Karpas-422 (cell line): ENCODE data around the gene PAPPA. TPM values are rescaled to one million over a fixed set of nuclear protein-coding genes. Genes with fewer than 3 reads are reported as not detected.

Experiments
- DNase-seq: peaks from one replicate; pipeline ENCODE4 v3.0.0-alpha.2; 2015
- H2AFZ ChIP-seq: fragments of 200-600 bp; sonication (generic); 2 replicates; pipeline ENCODE4 v1.6.1; 2014; ENCODE audit warnings: antibody characterized with exemption, low read length, mixed read lengths
- H3K27ac ChIP-seq: fragments of 200-600 bp; sonication (generic); 2 replicates; pipeline ENCODE4 v1.5.1; 2014; ENCODE audit warnings: mild to moderate bottlenecking, low read length, moderate library complexity
- H3K27me3 ChIP-seq: fragments of 200-600 bp; sonication (generic); 2 replicates; pipeline ENCODE4 v1.6.1; 2014; ENCODE audit warnings: low read length, mixed read lengths
- H3K36me3 ChIP-seq: fragments of 200-600 bp; sonication (generic); 2 replicates; pipeline ENCODE4 v1.6.1; 2014; ENCODE audit warnings: low read length, mixed read lengths; ENCODE audit not compliant: insufficient read depth
- H3K4me1 ChIP-seq: fragments of 200-600 bp; sonication (generic); 2 replicates; pipeline ENCODE4 v1.6.1; 2014; ENCODE audit warnings: mild to moderate bottlenecking, low read length, mixed read lengths
- H3K4me2 ChIP-seq: fragments of 200-600 bp; sonication (generic); 2 replicates; pipeline ENCODE4 v1.6.1; 2014; ENCODE audit warnings: low read length, low read depth, mild to moderate bottlenecking; ENCODE audit not compliant: poor library complexity, severe bottlenecking
- H3K4me3 ChIP-seq: fragments of 200-600 bp; sonication (generic); 2 replicates; pipeline ENCODE4 v1.5.1; 2014; ENCODE audit warnings: mild to moderate bottlenecking, antibody characterized with exemption, low read length, mixed read lengths
- H3K79me2 ChIP-seq: fragments of 200-600 bp; sonication (generic); 2 replicates; pipeline ENCODE4 v1.6.1; 2014; ENCODE audit warnings: mild to moderate bottlenecking, low read length, mixed read lengths
- H3K9ac ChIP-seq: fragments of 200-600 bp; sonication (generic); 2 replicates; pipeline ENCODE4 v1.6.0; 2014; ENCODE audit warnings: low read length
- H3K9me2 ChIP-seq: fragments of 200-600 bp; sonication (generic), shearing (Covaris generic); replicated peaks from 2 replicates; pipeline ENCODE4 v1.6.0; 2014; ENCODE audit warnings: mild to moderate bottlenecking, low read length, moderate library complexity; ENCODE audit not compliant: insufficient read depth
- H3K9me3 ChIP-seq: fragments of 300-700, 200-600 bp; sonication (generic); 2 replicates; pipeline ENCODE4 v1.6.1; 2014; ENCODE audit warnings: low read length, mixed read lengths
- H4K20me1 ChIP-seq: fragments of 200-600 bp; sonication (generic); 2 replicates; pipeline ENCODE4 v1.6.1; 2014; ENCODE audit warnings: mild to moderate bottlenecking, antibody characterized with exemption, low read length, low read depth; ENCODE audit not compliant: insufficient read depth
- total RNA-seq: library from RNA; depleted of rRNA; stranded (reverse); fragments of >200 nt; shearing (Covaris generic); gene quantifications from 2 replicates; pipeline ENCODE4 v1.2.3, GENCODE V29; 2014; ENCODE audit warnings: low replicate concordance

The PAPPA gene
- total RNA-seq, 1 experiment from 2014 or later = 0.30 TPM

GRCh38 chr9:116165912-116166311 is 12.3 kb downstream of the PAPPA start:
- H3K9me2 ChIP-seq = no peaks in the 10 kb centered on the region
- no peaks in the 10 kb centered on the region for H3K79me2 ChIP-seq
- H3K4me1 ChIP-seq = no peaks in the 10 kb centered on the region
- no peak overlapping the region for H3K4me2 ChIP-seq
- DNase-seq = no peak
- H3K4me3 ChIP-seq = no peak overlapping the region
- no peak overlapping the region for H3K9ac ChIP-seq
- H3K9me3 ChIP-seq = no peaks in the 10 kb centered on the region
- H4K20me1 ChIP-seq = no peaks in the 10 kb centered on the region
- no peak overlapping the region for H3K27ac ChIP-seq
- H2AFZ ChIP-seq = no peak overlapping the region
- H3K36me3 ChIP-seq = no peaks in the 10 kb centered on the region
- H3K27me3 ChIP-seq = no peaks in the 10 kb centered on the region

GRCh38 chr9:116166713-116167112 is 13.1 kb downstream of the PAPPA start:
- H3K27me3 ChIP-seq = no peaks in the 10 kb centered on the region
- no peaks in the 10 kb centered on the region for H3K9me3 ChIP-seq

GRCh38 chr9:116168231-116168630 is 14.6 kb downstream of the PAPPA start:
- Histone ChIP-seq H3K27ac (no peak overlapping the region), H4K20me1 (no peaks in the 10 kb centered on the region), H2AFZ (no peak overlapping the region), H3K4me1 (no peaks in the 10 kb centered on the region), H3K9ac (no peak overlapping the region), H3K4me3 (no peak overlapping the region), H3K4me2 (no peak overlapping the region), H3K36me3 (no peaks in the 10 kb centered on the region), H3K9me3 (no peaks in the 10 kb centered on the region), H3K79me2 (no peaks in the 10 kb centered on the region), H3K27me3 (no peaks in the 10 kb centered on the region), H3K9me2 (no peaks in the 10 kb centered on the region)
- no peak for DNase-seq

More at GRCh38 chr9:116166713-116167112, 13.1 kb downstream of the PAPPA start:
- H2AFZ ChIP-seq = no peak overlapping the region
- H3K9ac ChIP-seq = no peak overlapping the region
- no peak overlapping the region for H3K4me3 ChIP-seq
- DNase-seq = no peak
- H3K79me2 ChIP-seq = no peaks in the 10 kb centered on the region
- H3K9me2 ChIP-seq = no peaks in the 10 kb centered on the region
- no peaks in the 10 kb centered on the region for H3K36me3 ChIP-seq
- no peak overlapping the region for H3K4me2 ChIP-seq
- no peak overlapping the region for H3K27ac ChIP-seq
- H4K20me1 ChIP-seq = no peaks in the 10 kb centered on the region
- H3K4me1 ChIP-seq = no peaks in the 10 kb centered on the region

GRCh38 chr9:116172216-116172615 is 18.6 kb downstream of the PAPPA start:
- H3K27ac ChIP-seq = no peak overlapping the region
- H3K79me2 ChIP-seq = no peaks in the 10 kb centered on the region
- no peak for DNase-seq
- no peak overlapping the region for H3K4me2 ChIP-seq
- no peak overlapping the region for H3K4me3 ChIP-seq
- no peak overlapping the region for H2AFZ ChIP-seq
- H3K9ac ChIP-seq = no peak overlapping the region
- H3K9me2 ChIP-seq = no peaks in the 10 kb centered on the region
- H4K20me1 ChIP-seq = no peaks in the 10 kb centered on the region
- H3K27me3 ChIP-seq = no peaks in the 10 kb centered on the region
- H3K4me1 ChIP-seq = no peaks in the 10 kb centered on the region
- no peaks in the 10 kb centered on the region for H3K9me3 ChIP-seq
- H3K36me3 ChIP-seq = no peaks in the 10 kb centered on the region

GRCh38 chr9:116174347-116174746 is 20.8 kb downstream of the PAPPA start:
- no peak overlapping the region for H2AFZ ChIP-seq
- H3K36me3 ChIP-seq = no peaks in the 10 kb centered on the region
- H3K4me2 ChIP-seq = no peak overlapping the region
- H3K4me1 ChIP-seq = no peaks in the 10 kb centered on the region
- no peak overlapping the region for H3K4me3 ChIP-seq
- H3K27me3 ChIP-seq = no peaks in the 10 kb centered on the region
- no peaks in the 10 kb centered on the region for H3K9me2 ChIP-seq
- H3K79me2 ChIP-seq = no peaks in the 10 kb centered on the region
- no peak overlapping the region for H3K27ac ChIP-seq
- H4K20me1 ChIP-seq = no peaks in the 10 kb centered on the region
- DNase-seq = no peak
- H3K9me3 ChIP-seq = no peaks in the 10 kb centered on the region
- no peak overlapping the region for H3K9ac ChIP-seq

- Histone ChIP-seq H3K4me2 (no peak overlapping the region), H3K36me3 (no peaks in the 10 kb centered on the region), H3K9me3 (no peaks in the 10 kb centered on the region), H3K9ac (no peak overlapping the region), H2AFZ (no peak overlapping the region), H3K27me3 (no peaks in the 10 kb centered on the region), H3K9me2 (no peaks in the 10 kb centered on the region), H3K4me1 (no peaks in the 10 kb centered on the region), H3K79me2 (no peaks in the 10 kb centered on the region), H3K4me3 (no peak overlapping the region), H3K27ac (no peak overlapping the region), H4K20me1 (no peaks in the 10 kb centered on the region)
- no peak for DNase-seq
These were observed 22.0 kb downstream of the PAPPA start for GRCh38 chr9:116175614-116176013.

- H3K36me3 ChIP-seq = no peaks in the 10 kb centered on the region
- no peaks in the 10 kb centered on the region for H3K79me2 ChIP-seq
- H3K9me3 ChIP-seq = no peaks in the 10 kb centered on the region
- H4K20me1 ChIP-seq = no peaks in the 10 kb centered on the region
- H3K27me3 ChIP-seq = no peaks in the 10 kb centered on the region
- no peaks in the 10 kb centered on the region for H3K9me2 ChIP-seq
- no peak overlapping the region for H3K4me3 ChIP-seq
- no peak overlapping the region for H3K4me2 ChIP-seq
- no peak overlapping the region for H3K9ac ChIP-seq
- no peak overlapping the region for H3K27ac ChIP-seq
- no peak for DNase-seq
- peaks cover 9% of the 10 kb centered on the region for H3K4me1 ChIP-seq
- H2AFZ ChIP-seq = no peak overlapping the region
These were observed 25.1 kb downstream of the PAPPA start for GRCh38 chr9:116178481-116179211.

- Histone ChIP-seq H3K4me1 (peaks cover 9% of the 10 kb centered on the region), H3K9ac (no peak overlapping the region), H3K9me3 (no peaks in the 10 kb centered on the region), H4K20me1 (no peaks in the 10 kb centered on the region), H3K9me2 (no peaks in the 10 kb centered on the region), H2AFZ (no peak overlapping the region), H3K36me3 (no peaks in the 10 kb centered on the region), H3K79me2 (no peaks in the 10 kb centered on the region), H3K4me3 (no peak overlapping the region), H3K27me3 (no peaks in the 10 kb centered on the region), H3K4me2 (no peak overlapping the region), H3K27ac (no peak overlapping the region)
- DNase-seq = no peak
These were observed 26.0 kb downstream of the PAPPA start for GRCh38 chr9:116179568-116179967.
